IMR-90 (cell line): ENCODE results near the gene MRTFA. TPM values are rescaled to one million over a fixed set of nuclear protein-coding genes. Genes with fewer than 3 reads are reported as not detected.

Source experiments
- ATAC-seq: fragments of 200-7000 bp; cut with Tn5 transposase; 2 replicates; pipeline ENCODE4 v1.9.1; 2020; ENCODE audit warnings: low read depth, mild to moderate bottlenecking, moderate library complexity
- BruUV-seq: library from RNA; stranded (reverse); fragments of 400-500 nt; replicated peaks from 2 replicates; lab custom pipeline; 2021; lab: Mats Ljungman, UMichigan
- CTCF ChIA-PET: fragments of 300-600 bp; formaldehyde crosslinking; extraction: SDS; loops from one replicate; lab custom pipeline; 2021; ENCODE audit warnings: antibody characterized with exemption; lab: Yijun Ruan, JAX
- POLR2A ChIA-PET: fragments of 300-600 bp; sonication (Branson Sonifier 250); formaldehyde crosslinking; loops from one replicate; lab custom pipeline; 2022; ENCODE audit warnings: antibody characterized with exemption; ENCODE audit not compliant: unreplicated experiment; lab: Charles Lee
- DNase-seq: peaks from one replicate; pipeline ENCODE4 v3.0.0; 2013
- H2AFZ ChIP-seq: replicated peaks from 2 replicates; pipeline ENCODE3; 2013; ENCODE audit warnings: low read length, mild to moderate bottlenecking; ENCODE audit not compliant: poor library complexity
- H2AK5ac ChIP-seq: 2 replicates; pipeline ENCODE4 v1.6.1; 2013; ENCODE audit warnings: low read depth, low read length, inconsistent platforms
- H2AK9ac ChIP-seq: replicated peaks from 2 replicates; pipeline ENCODE3; 2013; ENCODE audit warnings: mild to moderate bottlenecking, low read depth, low read length, moderate library complexity; ENCODE audit not compliant: poor library complexity
- H2BK120ac ChIP-seq: 2 replicates; pipeline ENCODE4 v1.6.1; 2013; ENCODE audit warnings: low read depth, low read length, inconsistent platforms
- H2BK15ac ChIP-seq: 3 replicates; pipeline ENCODE4 v1.6.1; 2013; ENCODE audit warnings: low read depth, low read length, inconsistent platforms
- H2BK20ac ChIP-seq: 2 replicates; pipeline ENCODE4 v1.6.1; 2013; ENCODE audit warnings: low read depth, mild to moderate bottlenecking, inconsistent platforms, low read length, moderate library complexity
- H2BK5ac ChIP-seq: 2 replicates; pipeline ENCODE4 v1.6.1; 2013; ENCODE audit warnings: mild to moderate bottlenecking, low read depth, low read length, inconsistent platforms; ENCODE audit not compliant: poor library complexity, severe bottlenecking
- H3K14ac ChIP-seq: replicated peaks from 2 replicates; pipeline ENCODE4 v1.6.1; 2013; ENCODE audit warnings: low read depth, low read length, inconsistent platforms
- H3K18ac ChIP-seq: 2 replicates; pipeline ENCODE4 v1.6.1; 2013; ENCODE audit warnings: low read depth, low read length, control low read depth
- H3K23ac ChIP-seq: 2 replicates; pipeline ENCODE4 v1.6.1; 2013; ENCODE audit warnings: low read depth, low read length, inconsistent platforms
- H3K27ac ChIP-seq: 2 replicates; pipeline ENCODE4 v1.5.1; 2013; ENCODE audit warnings: mild to moderate bottlenecking, control low read depth, low read length; ENCODE audit not compliant: insufficient read depth
- H3K27me3 ChIP-seq: 2 replicates; pipeline ENCODE4 v1.6.1; 2013; ENCODE audit warnings: low read length; ENCODE audit not compliant: control insufficient read depth, insufficient read depth
- H3K36me3 ChIP-seq: 2 replicates; pipeline ENCODE4 v1.6.1; 2013; ENCODE audit warnings: low read length, mixed read lengths; ENCODE audit not compliant: control insufficient read depth, insufficient read depth
- H3K4ac ChIP-seq: 2 replicates; pipeline ENCODE4 v1.6.1; 2013; ENCODE audit warnings: low read depth, low read length, inconsistent platforms
- H3K4me1 ChIP-seq: 2 replicates; pipeline ENCODE4 v1.6.1; 2013; ENCODE audit warnings: low read length, mixed read lengths; ENCODE audit not compliant: control insufficient read depth, insufficient read depth
- H3K4me2 ChIP-seq: 2 replicates; pipeline ENCODE4 v1.6.1; 2013; ENCODE audit warnings: low read depth, mild to moderate bottlenecking, control low read depth, low read length, moderate library complexity
- H3K4me3 ChIP-seq: 2 replicates; pipeline ENCODE4 v1.5.1; 2013; ENCODE audit warnings: low read depth, mild to moderate bottlenecking, control low read depth, low read length, moderate library complexity; ENCODE audit not compliant: insufficient read depth
- H3K56ac ChIP-seq: 2 replicates; pipeline ENCODE4 v1.6.1; 2013; ENCODE audit warnings: low read length, inconsistent platforms; ENCODE audit not compliant: insufficient read depth; ENCODE audit errors: extremely low read depth
- H3K79me1 ChIP-seq, 2 experiments: 2 replicates each; pipeline ENCODE4 v1.6.1; 2013; ENCODE audit warnings: low read length in 2 of 2, inconsistent platforms in 1 of 2, low read depth in 1 of 2
- H3K9ac ChIP-seq: 2 replicates; pipeline ENCODE4 v1.6.1; 2013; ENCODE audit warnings: low read depth, low read length, control low read depth
- H3K9me1 ChIP-seq: 2 replicates; pipeline ENCODE4 v1.6.1; 2013; ENCODE audit warnings: low read length, inconsistent platforms; ENCODE audit not compliant: insufficient read depth
- H3K9me3 ChIP-seq: 2 replicates; pipeline ENCODE4 v1.6.1; 2013; ENCODE audit warnings: low read length; ENCODE audit not compliant: control insufficient read depth, insufficient read depth
- H4K20me1 ChIP-seq: 2 replicates; pipeline ENCODE4 v1.6.1; 2013; ENCODE audit warnings: low read length, inconsistent platforms; ENCODE audit not compliant: insufficient read depth
- H4K5ac ChIP-seq: 2 replicates; pipeline ENCODE4 v1.6.1; 2013; ENCODE audit warnings: mild to moderate bottlenecking, low read depth, low read length, control low read depth
- H4K8ac ChIP-seq, 2 experiments: 2 replicates each; pipeline ENCODE4 v1.6.1; 2013; ENCODE audit warnings: low read depth in 2 of 2, low read length in 2 of 2, control low read depth in 1 of 2, inconsistent platforms in 1 of 2
- H4K91ac ChIP-seq: 2 replicates; pipeline ENCODE4 v1.6.1; 2013; ENCODE audit warnings: low read depth, low read length, inconsistent platforms; ENCODE audit not compliant: insufficient read depth
- CEBPB ChIP-seq: IDR thresholded peaks from 2 replicates; pipeline ENCODE4 v1.6.1; 2012; ENCODE audit warnings: low read depth, low read length, improper control_type of control experiment
- WGBS, 2 experiments: methylation state at CpG; one replicate each; pipeline versions ENCODE4 v1.1.5 to v1.1.7; 2013; ENCODE audit warnings: missing lambda C conversion rate in 2 of 2; ENCODE audit not compliant: insufficient read length in 1 of 2; ENCODE audit errors: extremely low coverage in 2 of 2; 5-methylcytosine and 5-hydroxymethylcytosine counted together
- dilution Hi-C: fragments of 300-500 bp; cut with HindIII; formaldehyde crosslinking; loops from one replicate; pipeline ENCODE4 v1.14.3; 2018; ENCODE audit warnings: low sequenced_read_pairs; ENCODE audit not compliant: unreplicated experiment
- in situ Hi-C: fragments of 300-500 bp; cut with MboI; formaldehyde crosslinking; loops from 3 replicates; pipeline ENCODE4 v1.14.3; 2019; ENCODE audit warnings: low sequenced_read_pairs, inconsistent platforms, mixed read lengths
- intact Hi-C: fragments of 100-400 bp; cut with micrococcal nuclease; formaldehyde crosslinking; loops from 2 replicates; pipeline ENCODE4 v1.10.0; 2022
- polyA plus RNA-seq, 3 experiments: library from polyadenylated mRNA; depleted of rRNA; stranded (reverse); fragments of >200 nt; gene quantifications; 2 replicates each; pipeline ENCODE4 v1.2.3, GENCODE V29; 2012; ENCODE audit warnings: low replicate concordance in 1 of 3
- total RNA-seq: library from RNA; depleted of rRNA; stranded (reverse); fragments of >200 nt; gene quantifications from 2 replicates; pipeline ENCODE4 v1.2.3, GENCODE V29; 2012
- TF ChIP-seq, protein P1 (sequence below): fragments of 150-350 bp; IDR thresholded peaks from 2 replicates; pipeline ENCODE4 v1.6.1; 2017; ENCODE audit warnings: mild to moderate bottlenecking, antibody characterized with exemption, low read length, low read depth

MRTFA gene
- total and polyA plus RNA-seq, 2 of the 4 experiments (the other 2 are of a cell fraction): 12.5 to 17.2 TPM

DNA sequence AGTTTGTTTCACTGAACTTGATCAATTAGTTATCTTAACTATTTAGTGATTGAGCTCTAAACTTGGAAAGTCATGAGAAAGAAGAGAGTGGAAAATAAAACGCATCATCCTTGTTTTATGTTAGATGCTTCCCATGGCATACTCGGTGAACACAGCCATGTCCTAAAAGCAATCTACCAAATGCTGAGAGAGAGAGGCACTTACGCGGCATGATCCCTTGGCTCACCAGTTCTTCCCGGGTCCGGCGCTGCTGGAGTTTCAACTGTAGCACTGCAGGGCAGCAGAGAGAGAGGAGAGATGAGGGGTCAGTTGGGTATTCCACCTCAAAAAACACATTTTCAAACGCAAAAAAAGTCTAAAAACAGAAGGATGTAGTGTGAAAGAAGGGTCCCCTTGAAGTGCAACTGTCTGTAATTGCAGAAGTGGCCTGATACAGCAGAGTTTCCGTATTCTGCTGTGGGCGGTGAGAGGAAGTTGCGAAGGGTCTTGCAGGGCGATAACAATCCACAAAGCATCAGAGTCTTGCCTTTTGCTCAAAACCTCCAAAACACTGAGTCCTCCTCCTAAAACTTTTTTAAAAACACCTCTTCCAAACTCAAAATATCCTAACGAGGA is 173.4 kb downstream of the MRTFA start:
- Histone ChIP-seq H4K8ac (no peak overlapping the region), H3K27me3 (no peaks in the 10 kb centered on the region), H3K9me1 (peaks cover 5% of the 10 kb centered on the region), H2AK9ac (no peak overlapping the region), H3K23ac (no peak overlapping the region), H4K91ac (no peak overlapping the region), H4K20me1 (peaks cover 9% of the 10 kb centered on the region; the same call in 1 of the 2 replicates), H3K4me1 (no peaks in the 10 kb centered on the region; the same call in 1 of the 2 replicates), H3K27ac (no peak overlapping the region), H2BK5ac (no peak overlapping the region), H3K56ac (no peak overlapping the region), H2AK5ac (no peak overlapping the region), H3K9ac (no peak overlapping the region), H2BK15ac (no peak overlapping the region), H4K5ac (no peak overlapping the region), H2AFZ (no peak overlapping the region), H3K9me3 (no peaks in the 10 kb centered on the region), H3K4me3 (no peak overlapping the region), H3K18ac (no peak overlapping the region), H3K14ac (no peak overlapping the region), H3K4me2 (no peak overlapping the region), H3K36me3 (peaks cover 16% of the 10 kb centered on the region), H3K4ac (no peak overlapping the region), H2BK120ac (no peak overlapping the region), H3K79me1 (peaks cover 52 to 74% of the 10 kb centered on the region in 2 experiments), H2BK20ac (no peak overlapping the region)
- intact Hi-C loops (no loop called here), in situ Hi-C loops (no loop called here), dilution Hi-C loops (no loop called here)
- ChIA-PET POLR2A (no interaction called here), CTCF (no interaction called here)
- ATAC-seq: no peak
- whole genome bisulfite sequencing, 2 experiments: 92 to 100% methylated on average over 1 to 2 of the region's 13 CpGs
- no TSS peak for BruUV-seq
- DNase-seq: no peak
- TF ChIP-seq, protein P1, sequence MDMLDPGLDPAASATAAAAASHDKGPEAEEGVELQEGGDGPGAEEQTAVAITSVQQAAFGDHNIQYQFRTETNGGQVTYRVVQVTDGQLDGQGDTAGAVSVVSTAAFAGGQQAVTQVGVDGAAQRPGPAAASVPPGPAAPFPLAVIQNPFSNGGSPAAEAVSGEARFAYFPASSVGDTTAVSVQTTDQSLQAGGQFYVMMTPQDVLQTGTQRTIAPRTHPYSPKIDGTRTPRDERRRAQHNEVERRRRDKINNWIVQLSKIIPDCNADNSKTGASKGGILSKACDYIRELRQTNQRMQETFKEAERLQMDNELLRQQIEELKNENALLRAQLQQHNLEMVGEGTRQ: no peak
- TF ChIP-seq CEBPB: no peak
